ENCODE results near the gene APBB2.

Gene APBB2

DNA sequence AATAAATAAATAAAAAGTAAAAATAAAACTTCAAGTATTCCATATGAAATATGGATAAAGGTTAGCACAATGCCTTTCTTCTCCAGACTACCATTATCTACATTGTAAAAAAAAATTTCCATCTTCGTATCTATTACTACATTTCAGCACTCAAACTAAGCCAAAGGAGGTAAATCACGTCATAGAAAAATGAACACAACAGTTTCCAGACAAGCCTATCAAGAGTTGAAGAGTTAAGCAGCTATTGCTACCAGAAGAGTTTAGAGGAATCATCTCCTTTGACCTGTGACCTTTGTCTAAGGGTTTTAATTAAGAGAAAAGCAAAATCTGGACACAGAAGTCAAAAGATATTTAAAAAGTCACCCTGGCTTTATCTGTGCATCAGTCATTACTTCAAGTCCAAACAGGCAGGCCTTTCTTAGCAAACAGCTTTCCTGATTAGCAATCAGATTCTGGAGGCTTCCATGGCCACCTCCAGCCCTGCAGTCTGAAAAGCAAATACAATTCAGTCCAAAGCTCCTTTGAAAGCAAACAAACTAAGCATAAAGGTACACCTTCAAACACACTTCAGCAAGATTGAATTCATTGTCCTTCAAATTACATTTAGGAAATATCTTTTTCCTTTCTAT lies 82.2 kb downstream of the APBB2 start:
- no peak for DNase-seq

DNA sequence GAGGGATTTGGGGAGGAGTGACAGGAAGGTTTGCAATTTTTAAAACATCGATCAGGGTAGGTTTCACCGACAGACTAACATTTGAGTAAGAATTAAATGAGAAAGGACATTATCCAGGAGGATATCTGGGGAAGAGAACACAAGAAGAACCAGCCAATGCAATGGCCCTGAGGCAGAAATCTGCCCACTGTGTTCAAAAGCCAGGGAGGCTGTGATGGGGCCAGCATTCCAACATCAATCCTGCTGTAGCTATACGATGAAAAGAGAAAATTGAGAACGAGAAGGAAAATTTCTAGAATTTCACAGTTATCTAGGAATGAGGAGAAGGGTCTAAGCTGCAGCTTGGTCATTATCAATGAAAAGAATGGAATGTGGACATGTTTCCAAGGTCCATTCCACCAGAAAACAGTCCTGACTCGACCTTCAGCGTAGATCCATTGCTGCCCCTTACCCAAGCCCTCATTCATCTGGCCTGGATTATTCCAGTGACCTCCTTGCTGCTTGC lies 84.4 kb downstream of the APBB2 start:
- no peak for DNase-seq

GRCh38 chr4:41129128-41129754 lies 85.1 kb downstream of the APBB2 start:
- DNase-seq = no peak

GRCh38 chr4:41125558-41126311 lies 88.6 kb downstream of the APBB2 start:
- no peak for DNase-seq

DNA sequence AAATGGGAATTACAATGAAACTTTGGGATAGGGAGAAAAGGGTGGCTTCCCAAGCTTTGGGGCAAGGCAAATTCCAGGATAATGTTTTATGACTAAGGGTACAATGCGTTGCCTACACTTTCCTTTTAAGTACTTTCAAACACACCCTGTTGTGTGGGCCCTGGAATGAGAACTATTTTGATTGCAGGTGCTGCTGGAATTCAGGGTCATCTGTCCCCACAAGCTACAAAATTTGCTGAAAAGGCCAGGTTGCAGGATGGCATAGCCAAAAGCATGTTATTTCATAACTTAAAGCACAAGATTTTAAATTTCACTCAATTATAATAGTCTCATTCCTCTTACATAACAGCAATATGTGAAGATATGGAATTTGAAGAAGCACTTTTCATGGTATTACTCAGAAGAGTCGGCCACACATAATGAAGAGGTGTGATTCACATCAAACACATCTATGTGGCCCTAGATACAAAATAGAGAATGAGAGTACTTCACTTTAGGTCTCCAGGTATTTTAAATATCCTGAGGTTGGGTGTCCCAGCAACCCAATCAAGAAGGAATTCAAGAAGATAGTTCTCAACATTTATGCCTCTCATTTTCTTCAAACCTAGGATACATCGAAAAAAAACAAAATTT lies 89.3 kb downstream of the APBB2 start:
- DNase-seq = no peak

GRCh38 chr4:41122775-41123174 lies 91.6 kb downstream of the APBB2 start:
- no peak for DNase-seq

- no peak for DNase-seq
Observed at GRCh38 chr4:41122309-41122708, 92.0 kb downstream of the APBB2 start.

DNA sequence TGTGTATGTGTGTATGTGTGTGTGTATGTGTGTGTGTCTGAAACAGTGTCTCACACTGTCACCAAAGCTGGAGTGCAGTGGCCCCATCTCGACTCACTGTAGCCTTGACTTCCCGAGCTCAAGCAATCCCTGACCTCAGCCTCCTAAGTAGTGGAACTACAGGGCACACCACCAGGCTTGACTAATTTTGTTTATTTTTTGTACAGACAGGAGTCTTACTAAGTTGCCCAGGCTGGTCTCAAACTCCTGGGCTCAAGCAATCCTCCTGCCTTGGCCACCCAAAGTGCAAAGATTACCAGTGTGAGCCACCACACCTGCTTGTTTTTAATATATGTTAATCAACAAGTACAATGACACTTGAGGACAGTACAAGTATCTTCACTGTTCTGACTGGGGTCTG lies 92.4 kb downstream of the APBB2 start:
- no peak for DNase-seq

DNA sequence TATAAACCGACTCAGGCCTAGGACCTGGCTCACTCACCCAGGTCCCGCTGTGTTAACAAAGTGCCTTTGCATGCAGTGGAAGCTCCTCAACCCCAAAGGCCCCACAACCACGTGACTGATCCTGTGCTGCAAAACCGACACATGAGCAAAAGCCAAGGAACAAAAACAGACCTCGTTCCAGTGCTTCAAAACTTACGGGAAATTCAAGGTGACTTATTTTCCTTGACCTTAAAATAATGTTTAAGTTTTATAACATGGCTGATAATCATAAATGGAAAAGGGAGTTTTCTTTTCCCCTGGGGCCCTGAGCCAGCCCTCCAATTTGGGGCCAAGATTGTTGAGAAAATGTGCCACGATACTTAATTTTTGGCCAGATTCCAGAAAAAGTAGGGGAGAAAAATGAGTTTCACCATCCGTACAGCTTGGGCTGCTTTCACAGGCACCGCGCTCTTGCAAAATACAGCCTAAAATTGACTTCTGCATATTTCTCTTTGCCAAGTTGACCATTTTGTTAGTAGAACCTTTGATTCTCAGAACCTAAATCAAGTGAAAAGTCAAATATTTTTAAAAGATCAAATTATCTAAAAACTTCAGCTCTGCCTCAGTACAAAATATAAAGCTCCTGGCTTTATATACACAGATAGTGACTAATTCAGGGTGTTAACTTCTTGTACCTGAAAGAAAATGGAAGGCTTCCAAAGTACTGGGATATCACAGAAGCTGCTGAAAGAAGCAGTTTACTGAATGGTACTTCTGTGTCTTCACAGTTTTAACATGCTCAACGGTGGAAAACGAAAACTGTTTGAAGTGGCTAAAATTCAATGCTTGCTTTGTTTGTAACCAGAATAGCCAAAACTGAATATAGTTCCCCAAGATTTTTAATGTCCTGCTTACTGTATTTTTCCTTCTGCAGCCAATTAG lies 93.8 kb downstream of the APBB2 start:
- DNase-seq = no peak

DNA sequence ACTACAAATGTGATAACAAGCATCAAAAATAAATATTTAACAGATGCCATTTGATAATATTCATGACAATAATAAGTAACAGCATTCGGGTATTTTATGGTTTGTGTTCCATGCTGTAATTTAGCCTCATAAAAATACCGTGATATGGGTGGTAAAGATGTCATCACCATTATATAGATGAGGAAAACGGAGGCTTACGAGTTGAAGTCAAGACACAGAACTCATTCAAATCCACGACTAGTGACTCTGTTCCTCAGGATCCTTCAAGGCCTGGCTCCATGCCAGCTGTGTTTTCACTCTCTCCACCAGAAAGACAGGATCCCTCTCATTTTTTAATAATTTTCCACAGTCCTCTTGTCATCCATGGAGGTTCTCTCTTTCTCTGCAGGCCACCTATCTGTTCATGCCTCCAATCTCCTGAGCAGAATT lies 94.5 kb downstream of the APBB2 start:
- DNase-seq = no peak

- no peak for DNase-seq
Observed at GRCh38 chr4:41111791-41112190, 102.6 kb downstream of the APBB2 start.

DNA sequence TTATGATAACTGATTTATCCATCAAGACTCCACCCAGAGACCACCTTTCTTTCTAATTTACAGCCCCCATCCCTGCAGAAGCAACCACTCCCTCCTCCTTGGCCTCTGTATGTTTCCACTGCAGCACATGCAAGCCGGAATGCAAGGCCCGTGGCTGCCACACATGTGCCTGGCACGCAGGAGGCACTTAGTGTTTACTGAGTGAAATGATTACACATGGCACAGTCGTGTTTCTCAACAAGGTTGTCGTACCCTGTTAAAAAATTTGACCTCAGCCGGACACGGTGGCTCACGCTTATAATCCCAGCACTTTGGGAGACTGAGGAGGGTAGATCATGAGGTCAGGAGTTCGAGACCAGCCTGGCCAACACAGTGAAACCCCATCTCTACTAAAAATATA lies 104.3 kb downstream of the APBB2 start:
- no peak for DNase-seq

DNA sequence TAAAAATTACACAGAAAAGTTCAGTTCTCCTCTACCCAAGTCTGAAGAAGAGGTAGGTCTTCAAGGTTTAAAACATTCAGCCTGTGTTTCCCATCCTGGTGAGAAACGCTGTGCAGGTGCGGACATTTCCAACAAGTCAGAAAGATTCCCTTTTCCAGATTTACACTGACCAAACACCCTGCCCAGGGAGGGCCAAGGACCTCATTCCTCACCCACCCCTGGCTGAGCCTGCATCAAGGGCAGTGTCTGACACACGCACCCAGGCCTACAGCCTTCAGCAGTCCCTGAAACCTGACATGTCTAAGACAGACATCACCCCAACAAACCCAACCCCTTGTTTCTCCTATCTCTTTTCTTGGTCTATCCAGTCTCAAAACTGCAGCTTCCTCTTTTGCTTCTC lies 105.9 kb downstream of the APBB2 start:
- no peak for DNase-seq

GRCh38 chr4:41106694-41107419 lies 107.5 kb downstream of the APBB2 start:
- no peak for DNase-seq

DNA sequence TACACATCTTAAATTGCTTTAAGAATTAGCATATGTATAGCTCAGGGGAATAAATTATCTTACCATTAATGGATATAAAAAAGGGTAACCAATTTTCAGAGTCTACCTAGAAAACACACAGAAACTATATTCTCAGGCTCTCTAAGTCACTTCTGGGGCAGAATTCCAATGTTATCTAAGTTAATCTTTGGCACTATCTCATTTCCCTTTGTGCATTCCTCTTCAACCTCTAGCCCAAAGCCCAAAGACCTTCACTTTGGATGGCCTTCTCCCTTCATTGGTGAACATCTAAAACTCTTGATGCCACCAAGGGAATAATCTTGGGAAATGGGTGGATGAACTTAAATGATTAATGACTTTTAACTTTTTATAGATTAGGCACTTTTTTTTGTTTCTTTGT lies 108.3 kb downstream of the APBB2 start:
- no peak for DNase-seq

DNA sequence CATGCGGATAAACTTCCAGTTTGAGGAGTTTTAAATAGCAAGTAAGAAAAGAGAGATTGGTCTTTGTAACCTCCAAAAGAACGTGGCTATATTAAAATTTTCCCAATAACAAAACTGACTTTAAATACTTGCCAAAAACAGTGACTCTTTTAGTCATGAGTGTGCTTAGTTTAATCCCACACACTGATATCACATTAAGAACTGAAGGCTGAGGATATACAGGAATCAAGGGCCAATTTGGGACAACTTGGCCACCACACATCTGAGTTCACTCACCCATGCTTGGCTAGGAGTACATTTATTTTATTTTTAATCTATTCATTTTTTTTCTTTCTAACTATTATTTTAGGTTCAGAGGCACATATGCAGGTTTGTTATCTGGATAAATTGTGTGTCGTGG lies 110.2 kb downstream of the APBB2 start:
- DNase-seq = no peak

GRCh38 chr4:41103657-41104056 lies 110.7 kb downstream of the APBB2 start:
- no peak for DNase-seq

- DNase-seq = no peak
Observed at GRCh38 chr4:41102414-41103092, 111.8 kb downstream of the APBB2 start.

GRCh38 chr4:41098093-41099048 lies 116.0 kb downstream of the APBB2 start:
- no peak for DNase-seq

DNA sequence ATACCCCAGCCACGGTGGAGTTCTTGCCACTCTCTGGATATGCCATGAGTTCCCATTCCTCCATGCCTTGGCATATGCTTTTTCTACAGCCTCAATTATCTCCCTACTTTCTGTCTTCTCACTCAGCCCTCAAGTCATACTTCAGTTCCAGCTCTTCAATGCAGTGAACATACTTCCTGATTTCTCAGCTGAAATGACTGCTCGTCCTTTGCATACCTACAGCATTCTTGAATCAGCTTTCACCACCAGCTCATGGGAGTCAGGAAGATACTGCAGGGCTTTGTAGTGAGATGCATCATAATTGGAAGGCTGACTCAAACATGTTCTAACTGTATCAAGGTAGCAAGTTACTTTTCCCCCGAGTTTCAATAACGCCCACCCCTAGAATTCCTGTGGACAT lies 118.4 kb downstream of the APBB2 start:
- no peak for DNase-seq

Measured in CD4-positive, alpha-beta T cell treated with Interleukin-15 for 1 hour (primary cell).